Pons (tissue), 1 donor: ENCODE results near the gene TSHZ1.
"Not testable (repeated sequence)": the region's sequence is repeated elsewhere in the genome, so short reads cannot be mapped to it uniquely, and the experiment has no call there.

Experiments used
- DNase-seq: peaks from one replicate; pipeline ENCODE4 v3.0.0-alpha.2; 2016; ENCODE audit warnings: low spot score

The TSHZ1 gene

GRCh38 chr18:75307530-75307929 lies 96.9 kb downstream of the TSHZ1 start:
- no peak for DNase-seq

GRCh38 chr18:75309564-75309963 lies 99.0 kb downstream of the TSHZ1 start:
- no peak for DNase-seq

GRCh38 chr18:75314117-75314516 lies 103.5 kb downstream of the TSHZ1 start:
- DNase-seq = no peak

GRCh38 chr18:75314606-75315005 lies 104.0 kb downstream of the TSHZ1 start:
- no peak for DNase-seq

- DNase-seq = no peak
Measured at GRCh38 chr18:75316223-75316622, 105.6 kb downstream of the TSHZ1 start.

GRCh38 chr18:75316826-75317225 lies 106.2 kb downstream of the TSHZ1 start:
- no peak for DNase-seq

GRCh38 chr18:75317300-75317699 lies 106.7 kb downstream of the TSHZ1 start:
- DNase-seq = no peak

- DNase-seq = no peak
Measured at GRCh38 chr18:75317703-75318102, 107.1 kb downstream of the TSHZ1 start.

GRCh38 chr18:75319905-75320304 lies 109.3 kb downstream of the TSHZ1 start:
- no peak for DNase-seq

GRCh38 chr18:75320506-75320905 lies 109.9 kb downstream of the TSHZ1 start:
- no peak for DNase-seq

GRCh38 chr18:75321431-75321830 lies 110.8 kb downstream of the TSHZ1 start:
- no peak for DNase-seq

GRCh38 chr18:75322206-75322605 lies 111.6 kb downstream of the TSHZ1 start:
- DNase-seq = no peak

GRCh38 chr18:75323821-75324585 lies 113.4 kb downstream of the TSHZ1 start:
- DNase-seq = no peak

GRCh38 chr18:75324686-75325257 lies 114.2 kb downstream of the TSHZ1 start:
- DNase-seq = no peak

- not testable (repeated sequence) for DNase-seq
Measured at GRCh38 chr18:75329753-75330152, 119.2 kb downstream of the TSHZ1 start.

GRCh38 chr18:75330308-75330707 lies 119.7 kb downstream of the TSHZ1 start:
- no peak for DNase-seq

- DNase-seq = no peak
Measured at GRCh38 chr18:75334869-75335268, 124.3 kb downstream of the TSHZ1 start.

- no peak for DNase-seq
Measured at GRCh38 chr18:75335511-75335910, 124.9 kb downstream of the TSHZ1 start.

- DNase-seq = no peak
Measured at GRCh38 chr18:75336767-75337166, 126.2 kb downstream of the TSHZ1 start.

- DNase-seq = no peak
Measured at GRCh38 chr18:75337348-75337747, 126.8 kb downstream of the TSHZ1 start.

- DNase-seq = no peak
Measured at GRCh38 chr18:75338631-75339030, 128.0 kb downstream of the TSHZ1 start.
